Mucosa of rectum (tissue), 2 donors: ENCODE measurements around the gene FHOD3.
"Not testable (repeated sequence)": the region's sequence is repeated elsewhere in the genome, so short reads cannot be mapped to it uniquely, and the experiment has no call there.

Source experiments
- H3K27ac ChIP-seq, 2 donors: one replicate each; pipeline ENCODE4 v1.7.0; 2013; ENCODE audit warnings: inconsistent platforms in 2 of 2, low read depth in 2 of 2, low read length in 2 of 2
- H3K27me3 ChIP-seq, 2 donors: one replicate each; pipeline ENCODE4 v1.7.0; 2013; ENCODE audit warnings: low read length in 2 of 2; ENCODE audit not compliant: control insufficient read depth in 2 of 2, insufficient read depth in 2 of 2
- H3K36me3 ChIP-seq, 2 donors: one replicate each; pipeline ENCODE4 v1.7.0; 2013; ENCODE audit warnings: low read length in 2 of 2; ENCODE audit not compliant: control insufficient read depth in 2 of 2, insufficient read depth in 2 of 2
- H3K4me1 ChIP-seq, 2 donors: one replicate each; pipeline ENCODE4 v1.7.0; 2013; ENCODE audit warnings: low read length in 2 of 2, mild to moderate bottlenecking in 1 of 2; ENCODE audit not compliant: control insufficient read depth in 2 of 2, insufficient read depth in 2 of 2
- H3K4me3 ChIP-seq, 2 donors: one replicate each; pipeline ENCODE4 v1.7.0; 2013; ENCODE audit warnings: low read length in 2 of 2
- H3K9ac ChIP-seq, 2 donors: one replicate each; pipeline ENCODE4 v1.7.0; 2013; ENCODE audit warnings: low read length in 2 of 2, low read depth in 1 of 2, mild to moderate bottlenecking in 1 of 2
- H3K9me3 ChIP-seq, 2 donors: one replicate each; pipeline ENCODE4 v1.7.0; 2013; ENCODE audit warnings: low read length in 2 of 2; ENCODE audit not compliant: control insufficient read depth in 2 of 2
- donor health status: healthy.
- donor health status: Normal muscosa, but diverticular disease.

FHOD3 gene

DNA sequence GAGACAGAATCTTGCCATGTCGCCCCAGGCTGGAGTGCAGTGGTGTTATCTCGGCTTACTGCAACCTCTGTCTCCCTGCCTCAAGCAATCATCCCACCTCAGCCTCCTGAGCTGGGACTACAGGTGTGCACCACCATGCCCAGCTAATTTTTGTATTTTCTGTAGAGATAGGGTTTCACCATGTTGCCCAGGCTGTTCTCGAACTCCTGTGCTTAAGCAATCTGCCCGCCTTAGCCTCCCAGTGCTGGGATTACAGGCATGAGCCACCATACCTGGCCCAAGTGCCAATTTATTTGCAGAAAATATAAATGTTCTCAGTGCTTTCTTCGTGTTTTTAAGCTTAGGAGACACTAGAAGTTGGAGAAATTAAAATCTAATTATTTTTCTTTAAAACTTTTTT, 166.0 kb downstream of the FHOD3 start:
- not testable (repeated sequence) for H3K9me3 ChIP-seq

DNA sequence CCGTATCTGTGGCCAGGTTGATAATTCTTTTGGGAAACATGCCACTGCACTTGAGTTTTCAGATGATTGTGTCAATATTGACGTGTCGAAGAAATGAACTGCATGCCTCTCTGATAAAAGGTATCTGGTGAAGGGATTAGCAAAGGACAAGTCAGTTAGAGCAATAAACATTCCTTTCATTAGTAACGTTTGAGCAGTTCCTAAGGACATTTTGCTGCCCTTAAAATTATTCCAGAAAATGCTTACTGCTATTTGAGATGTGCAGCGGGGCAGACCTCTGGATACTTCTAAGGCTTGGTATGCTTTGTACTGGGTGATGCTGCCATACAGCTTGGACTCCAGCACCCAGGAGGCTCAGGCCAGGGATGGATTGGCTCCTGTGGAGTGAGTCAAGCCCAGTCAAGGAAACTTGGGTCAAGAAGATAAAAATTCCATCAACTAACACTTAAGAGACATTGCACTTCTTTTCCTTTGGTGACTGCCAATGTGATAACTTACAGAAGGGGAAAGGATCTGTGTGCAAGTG, 166.7 kb downstream of the FHOD3 start:
- Histone ChIP-seq H3K27ac (no peak overlapping the region), H3K4me1 (peaks cover 0 to 2% of the 10 kb centered on the region in 2 donors), H3K4me3 (no peak overlapping the region), H3K9ac (no peak overlapping the region), H3K9me3 (no peaks in the 10 kb centered on the region), H3K27me3 (no peaks in the 10 kb centered on the region), H3K36me3 (no peaks in the 10 kb centered on the region)

More for the DNA sequence above, 166.0 kb downstream of the FHOD3 start:
- not testable (repeated sequence) for H3K27me3 ChIP-seq, H3K9ac ChIP-seq, H3K4me3 ChIP-seq, H3K27ac ChIP-seq, H3K36me3 ChIP-seq, H3K4me1 ChIP-seq

DNA sequence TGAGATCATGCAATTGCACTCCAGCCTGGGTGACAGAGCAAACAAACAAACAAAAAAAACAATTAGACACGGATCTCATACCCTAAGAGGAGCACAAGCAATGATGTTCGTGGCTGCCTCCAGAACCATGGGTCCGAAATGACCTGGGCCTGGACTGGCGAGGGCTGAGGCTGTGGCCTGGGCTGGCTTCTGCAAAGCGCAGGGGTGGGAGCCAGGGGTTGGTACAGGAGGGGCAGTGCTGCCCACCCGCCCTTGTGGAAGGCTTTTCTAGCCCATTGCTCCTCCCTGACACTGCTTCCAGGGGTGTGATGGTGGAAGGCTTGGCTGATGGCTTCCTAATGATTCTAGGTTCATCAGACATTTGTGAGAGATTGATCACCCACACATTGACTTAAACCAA, 167.8 kb downstream of the FHOD3 start:
- Histone ChIP-seq H3K4me1 (peaks cover 0 to 2% of the 10 kb centered on the region in 2 donors), H3K9ac (no peak overlapping the region), H3K4me3 (no peak overlapping the region), H3K27me3 (no peaks in the 10 kb centered on the region), H3K9me3 (no peaks in the 10 kb centered on the region), H3K27ac (no peak overlapping the region), H3K36me3 (no peaks in the 10 kb centered on the region)

- Histone ChIP-seq H3K27me3 (no peaks in the 10 kb centered on the region), H3K27ac (no peak overlapping the region), H3K36me3 (no peaks in the 10 kb centered on the region), H3K4me3 (no peak overlapping the region), H3K9me3 (no peaks in the 10 kb centered on the region), H3K9ac (no peak overlapping the region), H3K4me1 (peaks cover 0 to 2% of the 10 kb centered on the region in 2 donors)
Measured at GRCh38 chr18:36465970-36466369, 168.5 kb downstream of the FHOD3 start.

DNA sequence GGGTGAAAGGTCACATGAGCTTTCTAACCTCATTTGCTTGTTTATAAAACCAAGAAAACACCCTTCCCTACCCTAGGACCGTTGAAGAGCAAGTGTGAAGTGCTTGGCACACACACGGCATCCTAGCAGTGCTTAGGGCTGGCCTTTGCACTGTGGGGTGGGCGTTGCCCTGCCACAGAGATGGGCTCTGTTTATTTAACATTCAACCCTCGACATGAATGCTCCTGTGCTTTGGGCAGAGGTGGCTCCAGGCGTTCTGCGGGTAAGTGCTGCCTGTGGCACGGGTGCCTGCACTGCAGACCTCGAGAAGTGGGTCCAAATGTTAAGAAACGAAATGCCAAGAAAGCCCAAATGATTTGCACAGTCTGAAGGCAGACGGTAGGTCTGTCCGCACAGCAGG, 170.1 kb downstream of the FHOD3 start:
- no peak overlapping the region for H3K27ac ChIP-seq
- no peak overlapping the region for H3K9ac ChIP-seq
- H3K36me3 ChIP-seq, result no peaks in the 10 kb centered on the region
- no peak overlapping the region for H3K4me3 ChIP-seq
- no peaks in the 10 kb centered on the region for H3K27me3 ChIP-seq
- H3K9me3 ChIP-seq, result no peaks in the 10 kb centered on the region
- peaks cover 0 to 2% of the 10 kb centered on the region in 2 donors for H3K4me1 ChIP-seq

GRCh38 chr18:36468161-36468560, 170.6 kb downstream of the FHOD3 start:
- no peak overlapping the region for H3K27ac ChIP-seq
- H3K4me1 ChIP-seq, result peaks cover 0 to 2% of the 10 kb centered on the region in 2 donors
- H3K36me3 ChIP-seq, result no peaks in the 10 kb centered on the region
- no peak overlapping the region for H3K9ac ChIP-seq
- H3K27me3 ChIP-seq, result no peaks in the 10 kb centered on the region
- H3K9me3 ChIP-seq, result no peaks in the 10 kb centered on the region
- no peak overlapping the region for H3K4me3 ChIP-seq

- no peak overlapping the region for H3K9ac ChIP-seq
- H3K27ac ChIP-seq, result no peak overlapping the region
- no peaks in the 10 kb centered on the region for H3K9me3 ChIP-seq
- H3K4me1 ChIP-seq, result peaks cover 0 to 2% of the 10 kb centered on the region in 2 donors
- H3K4me3 ChIP-seq, result no peak overlapping the region
- no peaks in the 10 kb centered on the region for H3K27me3 ChIP-seq
- no peaks in the 10 kb centered on the region for H3K36me3 ChIP-seq
Measured at GRCh38 chr18:36469461-36469860, 171.9 kb downstream of the FHOD3 start.

- Histone ChIP-seq H3K4me1 (peaks cover 0 to 2% of the 10 kb centered on the region in 2 donors), H3K27me3 (no peaks in the 10 kb centered on the region), H3K4me3 (no peak overlapping the region), H3K9ac (no peak overlapping the region), H3K27ac (no peak overlapping the region), H3K9me3 (no peaks in the 10 kb centered on the region), H3K36me3 (no peaks in the 10 kb centered on the region)
Measured at GRCh38 chr18:36470896-36471295, 173.4 kb downstream of the FHOD3 start.

DNA sequence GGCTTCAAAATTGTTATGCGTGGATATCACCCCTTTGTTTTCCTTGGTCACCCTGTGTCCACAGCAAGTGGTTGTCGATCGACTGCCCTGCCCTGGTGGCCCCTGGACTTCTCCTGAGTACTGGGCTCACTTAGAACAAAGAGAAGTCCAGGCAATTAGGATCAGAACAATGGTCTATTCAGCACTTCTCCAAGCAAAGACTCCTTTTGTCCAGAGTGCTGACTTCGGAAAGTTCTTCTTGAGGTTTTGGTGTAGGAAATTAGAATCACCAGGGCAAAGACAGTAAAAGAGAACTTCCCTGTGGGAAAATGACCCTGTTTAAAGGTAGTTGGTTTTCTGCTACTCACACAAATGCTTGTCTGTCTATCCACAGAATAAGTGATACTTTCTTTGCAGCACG, 173.9 kb downstream of the FHOD3 start:
- H3K27me3 ChIP-seq, result no peaks in the 10 kb centered on the region
- no peaks in the 10 kb centered on the region for H3K9me3 ChIP-seq
- peaks cover 0 to 2% of the 10 kb centered on the region in 2 donors for H3K4me1 ChIP-seq
- no peaks in the 10 kb centered on the region for H3K36me3 ChIP-seq
- no peak overlapping the region for H3K9ac ChIP-seq
- no peak overlapping the region for H3K27ac ChIP-seq
- no peak overlapping the region for H3K4me3 ChIP-seq

DNA sequence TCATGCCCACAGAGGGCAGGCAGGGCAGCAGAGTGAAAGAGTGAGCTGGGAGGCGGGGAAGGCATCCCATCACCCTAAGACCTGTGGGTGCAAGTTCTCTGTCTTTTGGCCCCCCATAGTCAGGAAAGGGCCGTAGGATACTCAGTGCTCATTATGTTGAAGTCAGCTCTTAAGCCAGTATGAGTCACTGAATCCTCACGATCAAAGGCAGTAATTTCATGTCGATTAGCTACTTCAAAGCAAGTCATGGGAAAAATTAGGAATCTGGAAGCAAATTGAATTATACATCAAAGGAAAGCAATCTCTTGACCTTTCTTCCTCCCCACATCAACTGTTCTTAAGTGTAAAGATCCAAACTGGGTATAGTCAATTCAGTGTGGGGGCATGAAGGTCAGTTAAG, 178.9 kb downstream of the FHOD3 start:
- Histone ChIP-seq H3K4me3 (no peak overlapping the region), H3K9ac (no peak overlapping the region), H3K27me3 (no peaks in the 10 kb centered on the region), H3K9me3 (no peaks in the 10 kb centered on the region), H3K27ac (no peak overlapping the region), H3K4me1 (no peaks in the 10 kb centered on the region), H3K36me3 (no peaks in the 10 kb centered on the region)

DNA sequence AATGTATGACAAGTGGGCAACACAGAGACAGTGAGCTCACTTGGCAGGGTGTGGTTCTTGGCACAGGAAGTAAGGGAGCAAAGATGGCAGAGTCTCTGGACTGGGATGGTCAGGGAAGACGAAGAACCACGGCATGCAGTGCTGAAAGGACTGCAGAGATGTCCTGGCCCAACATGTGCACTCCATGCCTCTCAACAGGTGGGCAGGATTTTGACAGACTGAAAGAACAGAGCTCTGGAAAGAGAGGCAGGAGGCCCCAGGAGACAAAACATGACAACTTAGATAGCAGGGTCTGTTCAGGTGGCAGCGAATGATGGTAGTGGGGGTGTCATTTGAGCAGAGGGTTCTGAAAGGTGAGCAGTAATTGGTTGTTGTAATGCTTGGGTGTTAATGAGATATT, 180.3 kb downstream of the FHOD3 start:
- Histone ChIP-seq H3K9ac (no peak overlapping the region), H3K27me3 (no peaks in the 10 kb centered on the region), H3K36me3 (no peaks in the 10 kb centered on the region), H3K4me3 (no peak overlapping the region), H3K4me1 (no peaks in the 10 kb centered on the region), H3K27ac (no peak overlapping the region), H3K9me3 (no peaks in the 10 kb centered on the region)
